ENCODE measurements around the gene RTCA. TPM values are rescaled to one million over a fixed set of nuclear protein-coding genes. Genes with fewer than 3 reads are reported as not detected.
"Not testable (repeated sequence)": the region's sequence is repeated elsewhere in the genome, so short reads cannot be mapped to it uniquely, and the experiment has no call there.

Gene RTCA
- total RNA-seq, 1 donor: 31.1 TPM

GRCh38 chr1:100325415-100326324 is 59.7 kb downstream of the RTCA start:
- TF ChIP-seq, protein P1, sequence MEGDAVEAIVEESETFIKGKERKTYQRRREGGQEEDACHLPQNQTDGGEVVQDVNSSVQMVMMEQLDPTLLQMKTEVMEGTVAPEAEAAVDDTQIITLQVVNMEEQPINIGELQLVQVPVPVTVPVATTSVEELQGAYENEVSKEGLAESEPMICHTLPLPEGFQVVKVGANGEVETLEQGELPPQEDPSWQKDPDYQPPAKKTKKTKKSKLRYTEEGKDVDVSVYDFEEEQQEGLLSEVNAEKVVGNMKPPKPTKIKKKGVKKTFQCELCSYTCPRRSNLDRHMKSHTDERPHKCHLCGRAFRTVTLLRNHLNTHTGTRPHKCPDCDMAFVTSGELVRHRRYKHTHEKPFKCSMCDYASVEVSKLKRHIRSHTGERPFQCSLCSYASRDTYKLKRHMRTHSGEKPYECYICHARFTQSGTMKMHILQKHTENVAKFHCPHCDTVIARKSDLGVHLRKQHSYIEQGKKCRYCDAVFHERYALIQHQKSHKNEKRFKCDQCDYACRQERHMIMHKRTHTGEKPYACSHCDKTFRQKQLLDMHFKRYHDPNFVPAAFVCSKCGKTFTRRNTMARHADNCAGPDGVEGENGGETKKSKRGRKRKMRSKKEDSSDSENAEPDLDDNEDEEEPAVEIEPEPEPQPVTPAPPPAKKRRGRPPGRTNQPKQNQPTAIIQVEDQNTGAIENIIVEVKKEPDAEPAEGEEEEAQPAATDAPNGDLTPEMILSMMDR (IDR thresholded peaks at IDR 0.05; ENCODE audit: insufficient read depth, low read depth, low read length): no peak
- no peak overlapping the region for H3K4me3 ChIP-seq (ENCODE audit: low read depth, low read length)

GRCh38 chr1:100326325-100326670 is 60.3 kb downstream of the RTCA start:
- not testable (repeated sequence) for DNase-seq (ENCODE audit: low read depth); H3K4me3 ChIP-seq (ENCODE audit: low read depth, low read length)

More at GRCh38 chr1:100325415-100326324, 59.7 kb downstream of the RTCA start:
- no peak for DNase-seq (ENCODE audit: low read depth)

DNA sequence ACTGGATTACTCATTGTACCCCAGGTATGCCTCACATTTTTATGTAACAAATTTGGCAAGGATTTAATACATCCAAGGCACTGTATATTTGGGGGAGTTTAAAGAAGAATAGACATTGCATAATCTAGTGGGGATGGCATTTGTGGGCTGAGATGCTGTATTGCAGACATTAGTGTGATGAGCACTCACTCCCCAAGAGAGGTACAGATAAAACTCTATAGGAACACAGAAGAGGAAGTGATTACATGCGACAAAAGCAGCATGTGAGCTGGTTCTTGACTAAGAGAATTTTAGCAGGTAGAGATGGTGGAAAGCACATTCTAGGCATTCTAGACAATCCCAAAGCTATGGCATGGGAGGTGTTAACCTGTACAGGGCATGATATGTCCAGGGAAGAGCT is 62.1 kb downstream of the RTCA start:
- TF ChIP-seq, protein P1 (IDR thresholded peaks at IDR 0.05; ENCODE audit: insufficient read depth, low read depth, low read length): no peak
- no peak for DNase-seq (ENCODE audit: low read depth)
- H3K4me3 ChIP-seq (ENCODE audit: low read depth, low read length): no peak overlapping the region

DNA sequence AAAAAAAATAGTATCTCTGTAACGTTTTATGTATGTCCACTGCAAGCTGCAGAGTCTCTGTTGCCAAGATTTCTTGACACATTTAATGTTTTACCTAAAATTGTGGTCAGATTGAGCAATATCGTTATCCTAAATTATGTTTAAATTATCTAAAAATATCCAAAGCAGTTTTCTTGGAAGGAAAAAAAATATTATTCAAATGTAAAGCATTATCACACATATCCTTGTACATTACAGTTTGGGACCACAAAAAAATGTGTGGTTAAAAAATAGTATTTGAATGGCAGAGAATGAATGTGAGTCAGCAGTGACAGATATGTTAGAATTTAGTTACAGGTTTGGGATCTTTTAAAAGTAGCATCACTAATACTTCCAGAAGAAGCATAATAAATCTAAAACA is 65.1 kb downstream of the RTCA start:
- not testable (repeated sequence) for H3K4me3 ChIP-seq (ENCODE audit: low read depth, low read length)
- peak; percentile 16 for DNase-seq (ENCODE audit: low read depth)

GRCh38 chr1:100332331-100332730 is 66.3 kb downstream of the RTCA start:
- TF ChIP-seq, protein P1 (IDR thresholded peaks at IDR 0.05; ENCODE audit: insufficient read depth, low read depth, low read length): no peak
- H3K4me3 ChIP-seq (ENCODE audit: low read depth, low read length): no peak overlapping the region
- DNase-seq (ENCODE audit: low read depth): no peak

DNA sequence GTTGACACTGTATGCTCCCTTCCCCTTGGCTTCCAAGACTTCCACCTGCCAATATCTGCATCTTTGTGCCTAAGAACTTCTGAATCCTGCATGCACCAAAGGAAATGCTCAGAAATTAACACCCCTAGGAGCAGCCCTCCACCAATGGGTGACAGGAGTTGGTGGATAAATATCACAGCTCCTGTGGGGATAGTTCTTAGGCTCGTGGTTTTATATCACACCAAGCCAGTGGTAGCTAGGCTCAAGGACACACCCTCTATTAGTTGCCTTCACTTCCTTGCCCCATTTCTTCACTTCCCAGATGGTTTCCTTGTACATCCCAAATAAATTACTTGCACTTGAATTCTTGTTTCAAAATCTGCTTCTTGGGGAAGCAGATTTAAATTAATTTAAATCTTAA is 69.4 kb downstream of the RTCA start:
- TF ChIP-seq, protein P1 (IDR thresholded peaks at IDR 0.05; ENCODE audit: insufficient read depth, low read depth, low read length): no peak
- no peak overlapping the region for H3K4me3 ChIP-seq (ENCODE audit: low read depth, low read length)
- no peak for DNase-seq (ENCODE audit: low read depth)

GRCh38 chr1:100337878-100338277 is 71.9 kb downstream of the RTCA start:
- DNase-seq (ENCODE audit: low read depth); H3K4me3 ChIP-seq (ENCODE audit: low read depth, low read length): not testable (repeated sequence)

DNA sequence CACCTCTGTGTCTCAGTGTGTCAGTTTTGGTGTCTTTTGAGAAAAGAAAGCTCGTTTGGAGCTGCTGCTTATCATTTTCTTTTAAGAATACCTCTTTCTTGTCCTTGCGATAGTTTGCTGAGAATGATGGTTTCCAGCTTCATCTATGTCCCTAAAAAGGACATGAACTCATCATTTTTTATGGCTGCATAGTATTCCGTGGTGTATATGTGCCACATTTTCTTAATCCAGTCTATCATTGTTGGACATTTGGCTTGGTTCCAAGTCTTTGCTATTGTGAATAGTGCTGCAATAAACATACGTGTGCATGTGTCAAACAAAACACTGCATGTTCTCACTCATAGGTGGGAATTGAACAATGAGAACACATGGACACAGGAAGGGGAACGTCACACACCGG is 73.7 kb downstream of the RTCA start:
- not testable (repeated sequence) for H3K4me3 ChIP-seq (ENCODE audit: low read depth, low read length); DNase-seq (ENCODE audit: low read depth)

DNA sequence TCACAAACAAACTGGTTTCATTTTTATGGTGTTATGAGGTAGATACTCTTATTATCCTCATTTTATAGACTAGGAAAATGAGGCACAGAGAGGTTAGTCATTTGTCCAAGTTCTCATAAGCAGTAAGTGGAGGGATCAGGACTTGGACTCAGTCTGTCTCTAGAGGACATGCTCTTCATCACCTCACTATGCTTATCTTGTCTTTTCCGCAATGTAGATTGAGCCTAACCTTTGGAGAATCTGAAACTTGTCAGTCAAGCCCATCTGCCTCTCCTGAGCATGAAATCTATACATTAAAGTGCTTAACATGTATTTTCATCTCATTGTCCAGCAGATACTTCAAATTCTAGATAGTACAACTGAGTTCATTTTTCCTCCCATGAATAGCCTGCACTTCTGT is 74.5 kb downstream of the RTCA start:
- H3K4me3 ChIP-seq (ENCODE audit: low read depth, low read length): no peak overlapping the region

More for the DNA sequence above, 74.5 kb downstream of the RTCA start:
- no peak for DNase-seq (ENCODE audit: low read depth)
- TF ChIP-seq, protein P1 (IDR thresholded peaks at IDR 0.05; ENCODE audit: insufficient read depth, low read depth, low read length): no peak
